ENCODE measurements around the gene RUBCN. TPM values are rescaled to one million over a fixed set of nuclear protein-coding genes. Genes with fewer than 3 reads are reported as not detected.

The RUBCN gene
- 12.4 and 13.2 TPM in 2 replicates for polyA plus RNA-seq (2013)

DNA sequence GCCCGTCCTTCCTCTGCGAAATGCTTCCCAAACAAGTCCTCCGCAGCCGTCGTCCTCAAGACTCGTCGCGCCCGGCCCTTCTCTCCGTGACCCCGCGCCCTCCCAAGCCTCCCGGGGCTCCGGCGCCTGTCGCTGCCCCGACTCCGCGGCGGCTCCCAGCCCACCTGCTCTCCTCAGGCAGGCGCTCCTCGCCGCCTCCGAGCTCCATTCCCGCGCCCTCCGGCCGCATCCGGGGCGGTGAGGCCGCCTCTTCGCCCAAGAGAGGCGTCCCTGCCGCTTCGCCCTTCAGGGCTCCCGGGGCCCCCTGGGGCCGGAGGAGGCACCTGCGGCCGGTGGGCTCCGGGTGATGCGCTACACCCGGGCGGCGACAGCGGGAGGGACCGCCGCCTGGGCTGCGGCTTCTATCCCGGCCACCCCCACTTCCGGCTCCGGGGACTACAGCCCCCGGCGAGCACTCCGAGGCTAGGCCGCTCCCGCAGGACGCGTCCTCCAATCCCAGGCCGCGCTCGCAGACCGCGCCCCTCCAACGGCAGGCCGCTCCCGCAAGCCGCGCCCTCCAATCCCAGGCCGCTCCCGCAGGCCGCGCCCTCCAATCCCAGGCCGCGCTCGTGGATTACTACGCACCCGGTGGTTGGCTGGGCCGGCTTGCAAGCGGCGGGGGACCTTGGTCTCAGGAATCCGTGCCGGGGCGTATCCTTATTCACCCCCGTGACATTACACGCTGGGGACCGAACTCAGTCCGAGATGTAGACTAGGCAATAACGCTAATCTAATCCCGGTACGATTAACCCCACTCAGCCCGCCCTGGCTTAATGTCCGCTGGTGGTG is at the start of gene RUBCN:
Gene RUBCN (minus strand): TSS at position 414 of the 828 bp plus-strand sequence. CDS start 185 bp downstream, at position 229.
- H3K9ac ChIP-seq (ENCODE audit: low read length) = peak within 1 kb of the TSS; percentile 91
- peak within 1 kb of the TSS; percentile 25 for H3K4ac ChIP-seq (ENCODE audit: low read depth, low read length)
- peak; percentile 95 to 97 for DNase-seq
- WGBS (ENCODE audit: extremely low coverage, insufficient coverage, insufficient read length) = no CpG with 5 or more reads among the region's 92 CpGs
- peak within 1 kb of the TSS; percentile 88 for H4K8ac ChIP-seq (ENCODE audit: low read depth, low read length)
- H2BK5ac ChIP-seq (ENCODE audit: low read depth, low read length, poor library complexity) = no peak within 1 kb of the TSS
- no peaks in the 10 kb centered on the region for H3K79me2 ChIP-seq (ENCODE audit: control insufficient read depth, insufficient read depth, low read length, poor library complexity)
- H3K4me3 ChIP-seq (ENCODE audit: low read depth, low read length) = peak within 1 kb of the TSS; percentile 93
- H3K4me2 ChIP-seq (ENCODE audit: low read length) = peak within 1 kb of the TSS; percentile 96
- no peaks in the 10 kb centered on the region for H3K9me3 ChIP-seq (ENCODE audit: insufficient read depth, low read depth, low read length)
- no peak within 1 kb of the TSS for H2BK12ac ChIP-seq (ENCODE audit: low read length)
- peak within 1 kb of the TSS; percentile 5 for H2BK120ac ChIP-seq (ENCODE audit: insufficient read depth, low read length, poor library complexity)
- peaks cover 2 to 4% of the 10 kb centered on the region in 2 experiments for H3K4me1 ChIP-seq (ENCODE audit: control insufficient read depth in 1 of 2, insufficient read depth in 2 of 2, low read length in 2 of 2)
- peak within 1 kb of the TSS; percentile 34 for H4K12ac ChIP-seq (ENCODE audit: low read depth, low read length)
- peak within 1 kb of the TSS; percentile 92 for H2AFZ ChIP-seq (ENCODE audit: insufficient read depth, low read length, poor library complexity)
- H3K18ac ChIP-seq (ENCODE audit: low read length) = peak within 1 kb of the TSS; percentile 4
- H3K23ac ChIP-seq (ENCODE audit: low read length) = no peak within 1 kb of the TSS
- peaks cover 5% of the 10 kb centered on the region for H3K79me1 ChIP-seq (ENCODE audit: low read length)
- H4K91ac ChIP-seq (ENCODE audit: low read depth, low read length) = peak within 1 kb of the TSS; percentile 54
- H3K36me3 ChIP-seq (ENCODE audit: control insufficient read depth in 1 of 2, insufficient read depth in 2 of 2, low read length in 2 of 2) = no peaks in the 10 kb centered on the region
- H3K27ac ChIP-seq (ENCODE audit: low read depth, low read length) = peak within 1 kb of the TSS; percentile 49
- H2AK5ac ChIP-seq (ENCODE audit: low read length) = no peak within 1 kb of the TSS
- peak within 1 kb of the TSS; percentile 29 for H3K14ac ChIP-seq (ENCODE audit: low read length)
- H3K27me3 ChIP-seq (ENCODE audit: insufficient read depth, low read length) = no peaks in the 10 kb centered on the region

GRCh38 chr3:197784019-197784585 is 47.4 kb upstream of the RUBCN start:
- Histone ChIP-seq H4K8ac (ENCODE audit: low read depth, low read length) (no peak overlapping the region), H3K23ac (ENCODE audit: low read length) (no peak overlapping the region), H3K36me3 (ENCODE audit: control insufficient read depth in 1 of 2, insufficient read depth in 2 of 2, low read length in 2 of 2) (peaks cover 10 to 15% of the 10 kb centered on the region in 2 experiments), H3K9ac (ENCODE audit: low read length) (no peak overlapping the region), H2BK120ac (ENCODE audit: insufficient read depth, low read length, poor library complexity) (no peak overlapping the region), H2BK5ac (ENCODE audit: low read depth, low read length, poor library complexity) (no peak overlapping the region), H2AFZ (ENCODE audit: insufficient read depth, low read length, poor library complexity) (no peak overlapping the region), H3K4me1 (ENCODE audit: control insufficient read depth in 1 of 2, insufficient read depth in 2 of 2, low read length in 2 of 2) (peaks cover 2 to 4% of the 10 kb centered on the region in 2 experiments), H3K79me1 (ENCODE audit: low read length) (no peaks in the 10 kb centered on the region), H3K4me2 (ENCODE audit: low read length) (no peak overlapping the region), H3K14ac (ENCODE audit: low read length) (no peak overlapping the region), H3K27me3 (ENCODE audit: insufficient read depth, low read length) (no peaks in the 10 kb centered on the region), H3K79me2 (ENCODE audit: control insufficient read depth, insufficient read depth, low read length, poor library complexity) (no peaks in the 10 kb centered on the region), H4K91ac (ENCODE audit: low read depth, low read length) (no peak overlapping the region), H2AK5ac (ENCODE audit: low read length) (no peak overlapping the region), H3K18ac (ENCODE audit: low read length) (no peak overlapping the region), H3K4me3 (ENCODE audit: low read depth, low read length) (no peak overlapping the region), H3K4ac (ENCODE audit: low read depth, low read length) (no peak overlapping the region), H4K12ac (ENCODE audit: low read depth, low read length) (no peak overlapping the region), H3K9me3 (ENCODE audit: insufficient read depth, low read depth, low read length) (peaks cover 6% of the 10 kb centered on the region), H3K27ac (ENCODE audit: low read depth, low read length) (no peak overlapping the region), H2BK12ac (ENCODE audit: low read length) (no peak overlapping the region)
- WGBS (ENCODE audit: extremely low coverage, insufficient coverage, insufficient read length) = no CpG with 5 or more reads among the region's 7 CpGs
- DNase-seq = no peak

DNA sequence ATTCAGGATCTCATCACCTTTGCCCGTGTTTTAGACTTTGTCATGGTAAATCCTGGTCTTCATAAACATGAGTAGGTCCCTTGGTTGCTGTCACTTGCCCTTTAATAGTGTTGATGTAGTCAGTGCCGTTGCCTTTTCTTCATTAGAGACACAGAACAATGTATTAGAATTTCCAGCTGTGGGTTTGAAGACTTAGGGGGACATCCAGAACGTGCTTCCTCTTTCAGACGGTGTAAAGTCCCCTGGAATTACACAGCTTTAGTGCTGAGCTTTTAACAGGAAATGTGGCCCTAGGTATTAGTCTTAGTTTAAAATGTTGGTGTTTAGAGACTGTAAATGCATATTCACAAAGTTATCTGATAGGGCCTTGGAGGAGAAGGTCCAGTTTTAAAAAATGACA is 45.5 kb upstream of the RUBCN start:
- H3K79me2 ChIP-seq (ENCODE audit: control insufficient read depth, insufficient read depth, low read length, poor library complexity) = no peaks in the 10 kb centered on the region
- no peak overlapping the region for H3K4me2 ChIP-seq (ENCODE audit: low read length)
- H4K12ac ChIP-seq (ENCODE audit: low read depth, low read length) = no peak overlapping the region
- H3K9me3 ChIP-seq (ENCODE audit: insufficient read depth, low read depth, low read length) = peaks cover 6% of the 10 kb centered on the region
- H3K27me3 ChIP-seq (ENCODE audit: insufficient read depth, low read length) = no peaks in the 10 kb centered on the region
- H3K9ac ChIP-seq (ENCODE audit: low read length) = no peak overlapping the region
- no peak overlapping the region for H3K4me3 ChIP-seq (ENCODE audit: low read depth, low read length)
- no peak overlapping the region for H3K18ac ChIP-seq (ENCODE audit: low read length)
- no peak overlapping the region for H4K8ac ChIP-seq (ENCODE audit: low read depth, low read length)
- no CpG with 5 or more reads among the region's 4 CpGs for WGBS (ENCODE audit: extremely low coverage, insufficient coverage, insufficient read length)
- H3K4ac ChIP-seq (ENCODE audit: low read depth, low read length) = no peak overlapping the region
- no peak overlapping the region for H2BK12ac ChIP-seq (ENCODE audit: low read length)
- no peak overlapping the region for H2AK5ac ChIP-seq (ENCODE audit: low read length)
- no peak overlapping the region for H2AFZ ChIP-seq (ENCODE audit: insufficient read depth, low read length, poor library complexity)
- peaks cover 17 to 21% of the 10 kb centered on the region in 2 experiments for H3K36me3 ChIP-seq (ENCODE audit: control insufficient read depth in 1 of 2, insufficient read depth in 2 of 2, low read length in 2 of 2)
- no peaks in the 10 kb centered on the region for H3K79me1 ChIP-seq (ENCODE audit: low read length)
- no peak overlapping the region for H2BK120ac ChIP-seq (ENCODE audit: insufficient read depth, low read length, poor library complexity)
- DNase-seq = no peak
- H3K23ac ChIP-seq (ENCODE audit: low read length) = no peak overlapping the region
- no peak overlapping the region for H3K27ac ChIP-seq (ENCODE audit: low read depth, low read length)
- no peak overlapping the region for H3K14ac ChIP-seq (ENCODE audit: low read length)
- no peak overlapping the region for H2BK5ac ChIP-seq (ENCODE audit: low read depth, low read length, poor library complexity)
- peaks cover 2 to 4% of the 10 kb centered on the region in 2 experiments for H3K4me1 ChIP-seq (ENCODE audit: control insufficient read depth in 1 of 2, insufficient read depth in 2 of 2, low read length in 2 of 2)
- H4K91ac ChIP-seq (ENCODE audit: low read depth, low read length) = no peak overlapping the region

DNA sequence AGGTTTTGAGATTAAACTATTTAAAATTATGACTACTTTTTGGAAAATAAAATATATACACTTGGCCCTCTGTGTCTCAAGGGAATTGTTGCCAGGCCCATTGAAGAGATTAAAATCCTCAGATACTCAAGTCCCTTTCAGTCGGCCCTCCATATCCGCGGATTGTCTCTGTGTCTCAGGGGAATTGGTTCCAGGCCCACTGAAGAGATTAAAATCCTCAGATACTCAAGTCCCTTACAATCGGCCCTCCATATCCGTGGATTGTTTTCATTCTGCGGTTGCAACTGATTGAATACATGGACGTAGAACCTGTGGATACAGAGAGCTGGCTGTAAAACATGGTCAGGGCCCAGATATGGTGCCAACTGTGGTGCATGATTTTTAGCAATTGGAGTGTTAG is 38.6 kb upstream of the RUBCN start:
- Histone ChIP-seq H4K12ac (ENCODE audit: low read depth, low read length) (no peak overlapping the region), H3K4me3 (ENCODE audit: low read depth, low read length) (no peak overlapping the region), H4K8ac (ENCODE audit: low read depth, low read length) (no peak overlapping the region), H2AFZ (ENCODE audit: insufficient read depth, low read length, poor library complexity) (no peak overlapping the region), H4K91ac (ENCODE audit: low read depth, low read length) (no peak overlapping the region), H3K9ac (ENCODE audit: low read length) (no peak overlapping the region), H3K27me3 (ENCODE audit: insufficient read depth, low read length) (no peaks in the 10 kb centered on the region), H3K79me2 (ENCODE audit: control insufficient read depth, insufficient read depth, low read length, poor library complexity) (no peaks in the 10 kb centered on the region), H3K23ac (ENCODE audit: low read length) (no peak overlapping the region), H3K79me1 (ENCODE audit: low read length) (no peaks in the 10 kb centered on the region), H3K4me1 (ENCODE audit: control insufficient read depth in 1 of 2, insufficient read depth in 2 of 2, low read length in 2 of 2) (no peaks in the 10 kb centered on the region), H3K18ac (ENCODE audit: low read length) (no peak overlapping the region), H2BK5ac (ENCODE audit: low read depth, low read length, poor library complexity) (no peak overlapping the region), H3K4ac (ENCODE audit: low read depth, low read length) (no peak overlapping the region), H2BK12ac (ENCODE audit: low read length) (no peak overlapping the region), H3K4me2 (ENCODE audit: low read length) (no peak overlapping the region), H2BK120ac (ENCODE audit: insufficient read depth, low read length, poor library complexity) (no peak overlapping the region), H3K27ac (ENCODE audit: low read depth, low read length) (no peak overlapping the region), H3K9me3 (ENCODE audit: insufficient read depth, low read depth, low read length) (peaks cover 6% of the 10 kb centered on the region), H2AK5ac (ENCODE audit: low read length) (no peak overlapping the region), H3K36me3 (ENCODE audit: control insufficient read depth in 1 of 2, insufficient read depth in 2 of 2, low read length in 2 of 2) (peaks cover 35 to 40% of the 10 kb centered on the region in 2 experiments), H3K14ac (ENCODE audit: low read length) (no peak overlapping the region)
- DNase-seq = no peak
- no CpG with 5 or more reads among the region's 7 CpGs for WGBS (ENCODE audit: extremely low coverage, insufficient coverage, insufficient read length)
